ENCODE data around the gene SPINT1. TPM values are rescaled to one million over a fixed set of nuclear protein-coding genes. Genes with fewer than 3 reads are reported as not detected.

The SPINT1 gene
- total and polyA plus RNA-seq, 11 donors, result 0.11 to 3.4 (median 0.69) TPM; not detected in 1

- intact Hi-C loops (cut with DNase I), result no loop called here
- H3K27me3 ChIP-seq, result peaks cover 0 to 4% (median 0%) of the 10 kb centered on the region in 9 donors
- TF ChIP-seq POLR2A (IDR thresholded peaks at IDR 0.05) (no peak), CTCF (IDR thresholded peaks at IDR 0.05) (no peak)
- H3K36me3 ChIP-seq, result no peaks in the 10 kb centered on the region
- H3K4me1 ChIP-seq, result no peaks in the 10 kb centered on the region
- ATAC-seq (no peak), DNase-seq (no peak)
- no peaks in the 10 kb centered on the region for H3K9me3 ChIP-seq
- no peak within 1 kb of the TSS for H3K4me3 ChIP-seq
- WGBS, 4 donors, result 85 to 94% (median 88%) methylated on average over 5 to 6 of the region's 6 CpGs
- no peak within 1 kb of the TSS for H3K27ac ChIP-seq
Observed at GRCh38 chr15:40828447-40829036, 15.3 kb upstream of the SPINT1 start, which contains the start of gene PPP1R14D. TSS of gene PPP1R14D (minus strand) at chr15:40828708. CDS start at chr15:40828641, 67 bp downstream.

GRCh38 chr15:40829115-40829514 is 14.7 kb upstream of the SPINT1 start:
- H3K4me3 ChIP-seq, result no peak overlapping the region
- ATAC-seq (no peak), DNase-seq (no peak)
- intact Hi-C loops (cut with DNase I), result no loop called here
- H3K9me3 ChIP-seq, result no peaks in the 10 kb centered on the region
- H3K27ac ChIP-seq, result no peak overlapping the region
- 83 to 87% (median 85%) methylated on average over 7 of the region's 7 CpGs for WGBS, 4 donors
- no peaks in the 10 kb centered on the region for H3K4me1 ChIP-seq
- TF ChIP-seq POLR2A (IDR thresholded peaks at IDR 0.05), result no peak
- no peak for TF ChIP-seq CTCF (IDR thresholded peaks at IDR 0.05)
- no peaks in the 10 kb centered on the region for H3K36me3 ChIP-seq
- H3K27me3 ChIP-seq, result peaks cover 0 to 4% (median 0%) of the 10 kb centered on the region in 9 donors

- no peaks in the 10 kb centered on the region for H3K4me1 ChIP-seq
- H3K9me3 ChIP-seq, result no peaks in the 10 kb centered on the region
- intact Hi-C loops (cut with DNase I), result no loop called here
- WGBS, 4 donors, result 59 to 72% (median 65%) methylated on average over 2 of the region's 2 CpGs
- no peak overlapping the region for H3K4me3 ChIP-seq
- H3K27me3 ChIP-seq, result no peaks in the 10 kb centered on the region
- ATAC-seq (no peak), DNase-seq (no peak)
- no peak overlapping the region for H3K27ac ChIP-seq
- no peak for TF ChIP-seq POLR2A (IDR thresholded peaks at IDR 0.05)
- TF ChIP-seq CTCF (IDR thresholded peaks at IDR 0.05), result no peak
- no peaks in the 10 kb centered on the region for H3K36me3 ChIP-seq
Observed at GRCh38 chr15:40830884-40831283, 13.0 kb upstream of the SPINT1 start.

- DNase-seq (no peak), ATAC-seq (no peak)
- Histone ChIP-seq H3K4me3 (no peak overlapping the region), H3K27ac (no peak overlapping the region), H3K36me3 (no peaks in the 10 kb centered on the region), H3K4me1 (no peaks in the 10 kb centered on the region), H3K9me3 (no peaks in the 10 kb centered on the region), H3K27me3 (no peaks in the 10 kb centered on the region)
- intact Hi-C loops (cut with DNase I), result no loop called here
- TF ChIP-seq POLR2A (IDR thresholded peaks at IDR 0.05), result no peak
- TF ChIP-seq CTCF (IDR thresholded peaks at IDR 0.05), result no peak
- WGBS, 4 donors, result 69 to 75% (median 72%) methylated on average over 1 of the region's 1 CpG
Observed at GRCh38 chr15:40831861-40832260, 12.0 kb upstream of the SPINT1 start.
